Stimulated activated CD8-positive, alpha-beta memory T cell treated with anti-CD3 and anti-CD28 coated beads, Interleukin-15, amount 100 ng/mL, for 24 hours (primary cell): ENCODE data around the gene PLCB4.

Source experiments
- DNase-seq: peaks from one replicate; pipeline ENCODE4 v3.0.0-alpha.2; 2020; ENCODE audit warnings: low read depth

The PLCB4 gene

DNA sequence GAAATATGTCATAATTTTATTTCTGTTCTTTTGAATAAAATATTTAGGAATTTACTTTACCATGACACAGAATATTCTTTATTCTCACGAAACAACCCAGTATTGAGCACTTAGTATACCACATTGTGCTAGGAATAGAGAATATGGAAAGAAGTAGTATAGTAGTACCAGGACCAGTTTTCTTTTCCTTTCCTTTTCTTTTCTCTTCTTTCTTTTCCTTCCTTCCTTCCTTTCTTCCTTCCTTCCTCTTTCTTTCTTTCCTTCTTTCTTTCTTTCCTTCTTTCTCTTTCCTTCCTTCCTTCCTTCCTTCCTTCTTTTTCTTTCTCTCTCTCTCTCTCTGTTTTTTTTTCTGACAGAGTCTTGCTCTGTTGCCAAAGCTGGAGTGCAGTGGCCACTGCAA, 7.5 kb upstream of the PLCB4 start:
- DNase-seq: no peak

DNA sequence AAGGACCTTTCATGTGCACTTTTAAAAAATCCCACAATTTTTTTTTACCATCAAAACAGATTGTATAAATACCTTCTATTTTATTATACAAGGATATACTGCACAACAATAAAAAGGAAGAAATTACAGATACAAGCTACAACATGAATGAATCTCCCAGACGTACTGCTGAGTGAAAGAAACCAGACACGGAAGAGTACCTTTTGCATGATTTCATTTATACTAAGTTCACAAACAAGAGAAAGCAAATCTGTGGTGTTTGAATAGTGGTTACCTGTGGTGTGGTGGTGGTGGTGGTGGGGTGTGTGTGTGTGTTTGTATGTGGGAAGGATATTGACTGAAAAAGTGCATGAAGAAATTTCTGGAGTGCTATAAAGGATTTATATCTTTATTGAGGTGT, 6.8 kb upstream of the PLCB4 start:
- no peak for DNase-seq

DNA sequence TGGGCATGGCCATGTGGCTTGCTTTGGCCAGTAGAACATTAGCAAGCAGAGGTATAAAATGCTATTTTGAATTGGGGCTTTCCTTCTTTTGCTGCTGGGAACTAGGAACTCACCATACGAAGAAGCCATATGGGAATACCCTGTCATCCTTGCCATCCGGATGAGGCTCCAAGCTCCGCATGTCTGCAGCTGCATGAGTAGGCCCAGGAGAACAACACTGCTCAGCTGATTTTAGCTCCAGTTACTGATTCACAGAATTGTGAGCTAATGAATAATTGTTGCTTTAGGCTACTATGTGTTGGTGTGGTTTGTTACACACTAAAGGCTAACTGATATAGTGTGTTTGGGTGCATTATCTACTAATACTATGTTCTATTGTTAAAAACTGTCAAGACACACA, 2.7 kb upstream of the PLCB4 start:
- no peak for DNase-seq

DNA sequence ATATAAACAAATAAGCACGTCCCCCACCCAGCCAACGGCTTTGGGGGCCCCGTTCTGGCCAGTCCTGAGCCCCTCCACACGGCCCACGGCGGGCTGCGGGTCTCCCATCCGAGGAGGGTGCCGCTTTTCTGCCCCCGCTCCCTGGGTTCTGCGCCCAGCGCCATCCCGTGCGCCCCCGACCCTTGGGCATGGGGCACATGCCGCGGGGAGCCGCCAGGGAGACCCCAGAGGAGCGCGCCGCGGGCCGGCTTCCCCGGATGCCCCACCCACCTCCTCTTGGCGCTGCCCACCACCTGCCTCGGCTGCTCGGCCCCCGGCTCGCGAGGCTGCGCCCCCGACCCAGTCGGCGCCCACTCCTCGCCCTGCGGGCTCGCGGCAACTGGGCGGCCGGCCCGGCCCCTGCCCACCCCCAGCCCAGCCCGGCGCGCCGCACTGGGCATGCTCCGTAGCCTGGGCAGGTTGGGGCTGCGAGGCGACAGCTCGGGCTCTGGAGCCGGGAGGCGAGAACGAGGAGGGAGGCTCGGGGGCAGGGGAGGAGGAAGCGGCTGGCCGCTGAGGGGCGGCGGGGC, 570 bp upstream of the PLCB4 start:
- no peak for DNase-seq

DNA sequence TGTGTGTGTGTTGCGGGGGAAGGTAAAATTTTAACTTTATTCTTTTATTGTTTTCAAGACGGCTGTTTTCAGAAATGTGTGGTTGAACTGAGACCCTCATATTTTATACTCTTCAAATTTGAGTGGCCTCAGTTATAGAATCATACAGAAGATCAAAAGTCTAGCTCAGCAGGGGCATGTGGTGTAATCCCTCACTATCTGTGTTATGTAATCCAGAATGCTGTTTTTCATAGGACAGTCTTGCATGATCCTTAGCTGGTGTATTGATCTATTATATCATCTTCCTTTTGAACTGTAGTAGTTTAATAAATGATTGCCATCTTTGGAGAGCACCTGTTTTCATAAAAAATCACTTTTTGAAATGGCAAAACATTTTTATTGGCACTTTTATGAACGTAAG, 1.4 kb downstream of the PLCB4 start:
- DNase-seq: no peak

GRCh38 chr20:9071976-9072726, 3.3 kb downstream of the PLCB4 start:
- DNase-seq: no peak

DNA sequence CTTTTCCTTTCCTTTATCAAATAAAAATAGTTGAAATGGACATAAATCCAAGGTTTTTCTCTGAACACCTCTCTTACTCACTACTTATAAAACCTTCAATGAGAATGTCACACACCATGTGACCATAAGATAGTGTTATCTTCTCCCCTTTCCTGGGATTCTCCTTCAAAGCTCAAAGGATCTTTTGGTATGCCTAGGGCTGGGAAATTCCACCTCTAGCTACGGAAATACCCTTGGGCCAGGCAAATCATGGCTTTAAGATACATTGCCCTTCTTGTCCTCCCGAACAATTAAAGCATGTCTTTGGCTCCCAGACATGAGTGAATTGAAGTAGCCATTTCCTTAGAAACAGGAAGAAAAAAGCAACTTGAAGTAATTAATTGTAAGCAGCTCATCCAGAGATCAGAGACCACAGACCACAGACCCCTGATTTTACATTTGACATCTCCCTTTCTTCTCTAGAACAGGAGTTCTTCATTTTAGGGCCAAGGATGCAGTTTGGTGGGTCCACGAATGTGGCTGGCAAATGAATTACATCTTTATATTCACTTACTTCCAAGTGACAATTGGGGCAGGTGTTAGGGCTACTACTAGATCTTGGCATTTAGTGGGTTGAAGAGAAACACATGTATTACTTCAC, 4.1 kb downstream of the PLCB4 start:
- no peak for DNase-seq

- no peak for DNase-seq
These were observed 6.6 kb downstream of the PLCB4 start for GRCh38 chr20:9075264-9076095.

DNA sequence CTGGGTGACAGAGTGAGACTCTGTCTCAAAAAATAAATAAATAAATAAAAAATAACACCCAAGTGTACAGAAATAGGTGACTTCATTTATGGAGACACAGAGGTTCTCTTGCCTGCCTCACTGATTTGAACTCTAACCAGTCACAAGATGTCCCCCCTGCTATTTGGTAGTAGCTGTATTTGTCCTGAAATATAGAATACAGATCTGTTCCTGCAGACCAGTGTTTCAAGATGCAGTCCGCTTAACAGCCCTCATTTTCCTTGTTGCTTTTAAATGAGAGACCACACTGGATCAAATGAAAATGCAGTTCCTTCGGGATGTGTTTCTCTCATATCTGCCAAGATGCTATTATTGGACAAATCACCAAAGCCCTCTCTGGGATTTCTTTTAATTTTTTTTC, 7.6 kb downstream of the PLCB4 start:
- no peak for DNase-seq

GRCh38 chr20:9078826-9079731, 10.2 kb downstream of the PLCB4 start:
- DNase-seq: no peak

DNA sequence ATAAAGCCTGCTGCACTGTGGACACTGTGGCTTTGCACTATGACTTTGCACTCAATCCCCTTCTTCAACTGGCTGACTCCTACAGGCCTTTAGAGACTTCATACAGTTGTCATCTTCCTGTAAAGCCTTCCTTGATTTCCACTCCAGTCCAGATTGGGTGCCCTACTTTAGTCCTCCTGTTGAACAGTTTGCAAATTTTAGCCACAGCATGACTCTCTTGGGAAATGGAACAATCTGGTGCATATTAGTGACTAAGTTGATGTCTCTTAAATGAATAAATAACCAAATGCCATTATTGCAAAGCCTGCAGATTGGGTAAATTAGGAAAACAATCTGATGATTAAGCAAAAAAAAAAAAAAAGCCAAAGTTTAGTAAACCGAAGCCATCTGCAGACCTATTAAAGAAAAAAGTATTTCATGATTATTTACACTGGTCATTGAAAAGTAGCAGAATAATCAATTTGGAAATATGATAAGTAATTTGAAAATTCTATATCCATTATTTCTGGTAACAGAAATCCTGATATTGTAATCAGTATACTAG, 12.6 kb downstream of the PLCB4 start:
- DNase-seq: no peak

DNA sequence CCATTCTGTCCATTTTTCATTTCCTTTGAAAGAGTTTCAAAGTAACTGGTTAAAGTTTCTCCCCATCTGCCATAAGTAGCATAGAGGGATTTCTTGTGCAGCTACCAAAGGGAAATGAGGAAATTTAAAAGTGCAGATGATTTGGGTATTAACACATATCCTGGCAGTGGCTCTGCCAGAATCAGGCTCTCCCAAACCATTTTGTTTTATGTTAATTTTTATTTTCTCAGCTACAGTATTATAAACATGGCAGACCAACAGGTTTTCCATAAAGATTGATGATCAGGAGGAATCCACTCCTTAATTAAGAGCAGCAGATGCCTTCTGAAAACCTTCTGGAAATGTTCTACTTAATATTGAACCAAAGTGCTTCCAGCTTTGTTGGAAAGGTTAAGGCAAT, 13.9 kb downstream of the PLCB4 start:
- no peak for DNase-seq

DNA sequence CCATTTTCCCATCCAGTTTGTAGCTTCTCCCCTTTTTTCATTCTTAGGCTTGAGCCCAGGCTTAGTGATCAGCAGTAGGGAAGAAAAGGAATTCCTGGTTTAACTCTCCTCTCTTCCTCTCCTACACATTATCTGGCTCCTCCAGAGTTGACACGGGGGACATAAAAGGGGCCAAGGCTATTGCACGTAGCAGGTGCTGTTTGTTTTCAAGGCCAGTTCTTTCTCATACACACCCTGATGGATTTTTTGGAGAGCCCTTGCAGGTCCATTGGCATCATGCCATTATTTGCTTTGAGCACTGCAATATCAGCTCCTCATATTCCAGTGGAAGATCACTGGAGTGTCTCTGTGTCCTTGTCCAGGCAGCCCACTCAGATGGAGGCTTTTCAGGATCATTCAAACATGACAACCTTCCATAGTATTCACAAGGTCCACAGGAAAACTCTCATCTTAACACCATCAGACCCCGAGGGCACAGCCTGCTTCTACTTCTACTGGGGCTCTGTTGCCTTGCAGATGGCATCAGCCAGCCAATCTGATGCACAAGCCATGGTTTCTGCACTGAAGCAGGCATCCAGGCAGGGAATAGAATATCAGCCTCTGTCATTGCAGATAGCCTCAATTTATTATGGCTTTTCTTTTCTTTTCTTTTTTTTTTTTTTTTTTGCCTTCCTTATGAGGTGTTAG, 18.8 kb downstream of the PLCB4 start:
- DNase-seq: no peak

DNA sequence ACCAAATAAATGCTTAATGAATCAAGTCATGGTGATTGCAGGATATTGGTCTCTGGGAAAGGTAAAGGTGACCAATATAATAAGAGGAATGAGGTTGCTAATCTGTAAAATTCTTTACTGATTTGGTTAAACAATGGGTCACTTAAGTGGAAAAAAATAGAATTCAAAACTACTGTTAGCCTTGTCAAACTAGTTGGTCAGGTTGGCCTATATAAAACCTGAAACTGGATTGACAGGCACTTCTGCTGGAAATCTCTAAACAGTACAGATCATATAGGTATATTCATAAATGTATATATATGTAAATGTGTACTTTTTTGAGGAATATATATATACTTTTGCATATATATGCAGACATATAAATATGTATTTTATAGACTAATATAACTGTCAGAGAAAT, 19.7 kb downstream of the PLCB4 start:
- no peak for DNase-seq

DNA sequence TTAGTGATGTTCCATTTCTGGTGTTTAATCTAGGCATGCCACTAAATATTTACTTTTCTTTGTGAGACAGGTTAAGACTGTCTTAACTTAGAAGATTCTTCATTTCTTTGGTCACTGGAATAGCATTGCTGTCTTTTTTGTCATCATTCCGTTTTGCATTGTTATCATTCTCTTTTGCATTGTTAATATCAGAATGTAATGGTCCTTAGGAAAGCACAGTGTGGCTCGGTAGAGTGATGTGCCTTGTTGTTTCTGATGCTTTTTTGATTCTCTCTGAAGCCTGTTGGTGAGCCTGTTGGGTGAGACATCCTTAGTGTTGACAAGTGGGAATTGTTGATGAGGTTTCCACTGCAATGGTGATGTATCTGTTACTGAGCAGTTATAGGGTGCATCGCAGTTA, 23.2 kb downstream of the PLCB4 start:
- DNase-seq: no peak

DNA sequence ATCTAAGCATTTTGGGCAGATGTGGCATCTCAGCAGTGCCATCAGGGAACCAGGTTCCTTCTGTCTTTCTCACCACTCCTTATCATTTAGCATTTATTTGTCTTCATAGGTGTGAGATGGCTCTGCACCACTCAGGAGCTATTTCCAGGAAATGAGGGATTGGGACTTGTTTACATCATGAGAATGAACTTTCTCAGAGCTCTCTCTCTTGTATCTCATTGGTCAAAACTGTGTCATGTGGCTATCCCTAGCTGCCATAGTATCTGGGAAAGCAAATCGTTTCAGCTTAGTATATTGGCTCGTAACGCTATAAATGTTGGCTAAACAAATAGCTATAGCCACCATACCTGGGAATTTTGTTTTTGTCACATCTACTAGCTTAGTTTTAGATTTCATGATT, 23.8 kb downstream of the PLCB4 start:
- no peak for DNase-seq

DNA sequence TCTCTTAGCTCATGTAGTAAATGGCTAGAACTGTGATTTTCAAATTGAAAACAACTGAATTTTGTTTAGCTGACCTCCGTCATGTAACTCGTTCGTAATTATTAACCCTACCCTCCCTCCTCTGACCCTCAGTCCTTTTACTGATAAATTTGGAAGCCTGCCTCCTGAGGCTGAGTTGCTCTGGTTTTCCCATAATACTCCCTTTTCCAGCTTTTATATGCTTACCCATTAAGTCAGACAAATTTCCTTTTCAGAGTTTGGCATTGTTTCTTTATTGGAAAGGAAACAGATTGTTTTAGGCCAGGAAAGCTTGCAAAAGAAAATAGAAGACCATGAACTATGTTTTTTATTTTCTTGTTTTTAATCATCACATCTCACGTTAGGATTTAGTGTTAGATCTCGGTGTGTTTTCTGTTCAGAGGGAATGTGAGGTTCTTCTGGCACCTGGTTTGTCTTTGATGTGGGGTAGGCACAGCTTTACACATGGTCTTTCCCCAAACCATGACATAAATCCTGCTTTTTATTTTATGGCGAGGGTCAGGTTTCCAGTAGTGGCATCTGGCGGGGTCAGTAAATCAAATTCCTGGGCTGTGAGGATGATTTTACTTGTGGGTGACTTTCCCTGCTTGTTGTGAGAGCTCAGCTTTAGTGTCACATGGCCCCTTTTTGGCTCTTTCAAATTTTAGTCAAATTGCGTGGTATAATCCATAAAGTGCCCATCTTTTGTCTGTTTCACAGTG, 24.5 kb downstream of the PLCB4 start:
- DNase-seq: no peak

- no peak for DNase-seq
These were observed 30.5 kb downstream of the PLCB4 start for GRCh38 chr20:9099372-9099771.

- DNase-seq: no peak
These were observed 31.8 kb downstream of the PLCB4 start for GRCh38 chr20:9100691-9101090.

DNA sequence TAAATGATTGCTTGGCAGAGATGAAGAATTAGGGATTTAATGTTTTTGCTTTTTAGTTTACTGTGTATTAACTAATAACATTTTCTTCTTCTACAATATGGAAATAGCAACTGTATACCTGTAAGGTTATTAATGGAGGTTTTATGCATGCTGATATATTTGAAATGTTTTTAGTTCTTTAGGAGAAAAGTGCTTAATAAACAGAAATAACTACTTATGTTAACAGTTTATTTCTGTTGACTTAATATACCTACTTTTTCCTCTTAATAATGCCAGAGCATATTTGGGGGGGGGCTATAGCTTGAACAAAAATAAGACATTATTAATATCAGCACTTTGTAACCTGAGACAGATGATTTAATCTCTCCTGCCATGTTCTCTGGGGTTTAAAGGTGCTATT, 33.6 kb downstream of the PLCB4 start:
- no peak for DNase-seq
